HepG2 (cell line): ENCODE data around the gene MAT2A. TPM values are rescaled to one million over a fixed set of nuclear protein-coding genes. Genes with fewer than 3 reads are reported as not detected.
A peak's percentile ranks its signal among the peaks of the same experiment; 100 is the strongest.

ENCODE experiments used
- E2F2 ChIP-seq: sonication (generic); formaldehyde crosslinking; IDR thresholded peaks from 2 replicates; pipeline ENCODE4 v1.4.0; 2020; ENCODE audit warnings: missing genetic modification reagents, borderline replicate concordance
- FUBP1 ChIP-seq: sonication (generic); formaldehyde crosslinking; IDR thresholded peaks from 2 replicates; pipeline ENCODE4 v1.5.1; 2020; ENCODE audit warnings: missing genetic modification reagents, mild to moderate bottlenecking, borderline replicate concordance
- HES4 ChIP-seq: sonication (generic); formaldehyde crosslinking; IDR thresholded peaks from 2 replicates; pipeline ENCODE4 v1.9.0; 2021; ENCODE audit warnings: mild to moderate bottlenecking, missing genetic modification reagents, borderline replicate concordance
- KDM2A ChIP-seq: sonication (generic); formaldehyde crosslinking; IDR thresholded peaks from 2 replicates; pipeline ENCODE4 v1.4.0; 2020; ENCODE audit warnings: low read depth, missing genetic modification reagents, borderline replicate concordance
- KDM6A ChIP-seq: IDR thresholded peaks from 2 replicates; pipeline ENCODE4 v1.6.1; 2016; ENCODE audit warnings: low read depth
- MED8 ChIP-seq: sonication (generic); formaldehyde crosslinking; IDR thresholded peaks from 2 replicates; pipeline ENCODE4 v1.8.1; 2023; ENCODE audit warnings: mild to moderate bottlenecking, missing genetic modification reagents; ENCODE audit not compliant: insufficient replicate concordance
- MNT ChIP-seq: fragments of 450-650 bp; IDR thresholded peaks from 2 replicates; pipeline ENCODE4 v1.6.1; 2016
- NFYC ChIP-seq: IDR thresholded peaks from 2 replicates; pipeline ENCODE4 v1.6.1; 2016; ENCODE audit warnings: missing genetic modification reagents, missing compliant biosample characterization
- RELA ChIP-seq: sonication (generic); formaldehyde crosslinking; IDR thresholded peaks from 2 replicates; pipeline ENCODE4 v1.4.0; 2020; ENCODE audit warnings: missing genetic modification reagents
- REST ChIP-seq, 2 experiments: IDR thresholded peaks; 2 replicates each; pipeline ENCODE4 v1.6.1; 2011 to 2012; ENCODE audit warnings: low read length in 2 of 2, borderline replicate concordance in 1 of 2, low read depth in 1 of 2, mild to moderate bottlenecking in 1 of 2, moderate library complexity in 1 of 2
- SP4 ChIP-seq: sonication (generic); formaldehyde crosslinking; IDR thresholded peaks from 2 replicates; pipeline ENCODE4 v1.8.1; 2023; ENCODE audit warnings: mild to moderate bottlenecking, missing genetic modification reagents
- TCF7 ChIP-seq: sonication (generic); IDR thresholded peaks from 2 replicates; pipeline ENCODE4 v1.6.1; 2016; ENCODE audit warnings: antibody characterized with exemption, low read depth
- ZFP36 ChIP-seq: fragments of 150-350 bp; IDR thresholded peaks from 2 replicates; pipeline ENCODE4 v1.6.1; 2018; ENCODE audit warnings: borderline replicate concordance, low read length, low read depth; ENCODE audit not compliant: partially characterized antibody
- ZKSCAN1 ChIP-seq: fragments of 150-350 bp; IDR thresholded peaks from 2 replicates; pipeline ENCODE4 v1.6.1; 2014; ENCODE audit warnings: low read length
- ZNF362 ChIP-seq: sonication (generic); formaldehyde crosslinking; IDR thresholded peaks from 2 replicates; pipeline ENCODE4 v1.4.0; 2020; ENCODE audit warnings: missing genetic modification reagents, mild to moderate bottlenecking, borderline replicate concordance
- ZNF431 ChIP-seq: sonication (generic); formaldehyde crosslinking; IDR thresholded peaks from 2 replicates; pipeline ENCODE4 v1.9.0; 2022; ENCODE audit warnings: missing genetic modification reagents, low read depth, mild to moderate bottlenecking, borderline replicate concordance
- ZNF766 ChIP-seq: sonication (generic); formaldehyde crosslinking; IDR thresholded peaks from 2 replicates; pipeline ENCODE4 v1.5.0; 2020; ENCODE audit warnings: missing genetic modification reagents, borderline replicate concordance
- ZNF772 ChIP-seq: sonication (generic); formaldehyde crosslinking; IDR thresholded peaks from 2 replicates; pipeline ENCODE4 v1.5.0; 2020; ENCODE audit warnings: mild to moderate bottlenecking, missing genetic modification reagents
- polyA plus RNA-seq, 8 experiments: library from polyadenylated mRNA; depleted of rRNA in 3 of 8; stranded (reverse) in 7 of 8; unstranded in 1 of 8; fragments of >200 nt; fragmentation: Illumina TruSeq in 4 of 8; extraction: Trizol in 4 of 8; gene quantifications; 2 replicates each; pipeline versions ENCODE4 v1.2.1 to v1.2.3, GENCODE V29; 2011 to 2016; ENCODE audit warnings: low read depth in 4 of 8, missing spikeins in 1 of 8, mixed read lengths in 1 of 8; ENCODE audit not compliant: insufficient read depth in 1 of 8
- total RNA-seq, 5 experiments: library from RNA; depleted of rRNA; stranded (reverse); fragments of >200 nt; fragmentation: Illumina TruSeq; extraction: Trizol; gene quantifications; 2 replicates each; pipeline ENCODE4 v1.2.3, GENCODE V29; 2016; ENCODE audit warnings: low read depth in 1 of 5

The MAT2A gene
- total and polyA plus RNA-seq, 2 of the 13 experiments (the other 11 are each of a cell fraction or from before 2014, with no cell fraction given), result 155 to 331 TPM

GRCh38 chr2:85551698-85552678 is 13.0 kb downstream of the MAT2A start (continued):
- no peak for TF ChIP-seq ZNF362 (CRISPR knock-in tag)
- TF ChIP-seq HES4 (CRISPR knock-in tag), result no peak
- no peak for TF ChIP-seq RELA (CRISPR knock-in tag)
- 0 out of 2 replicates have a peak, but pooled peaks have one; percentile 52 for TF ChIP-seq KDM2A (CRISPR knock-in tag)
- TF ChIP-seq ZKSCAN1, result no peak; the same call in 1 of the 2 replicates
- no peak for TF ChIP-seq TCF7
- no peak for TF ChIP-seq ZNF766 (CRISPR knock-in tag)
- TF ChIP-seq MNT, result no peak
- no peak for TF ChIP-seq KDM6A
- TF ChIP-seq FUBP1 (CRISPR knock-in tag), result no peak
- TF ChIP-seq NFYC (CRISPR knock-in tag), result no peak
- TF ChIP-seq MED8 (CRISPR knock-in tag), result no peak
- peak; percentile 51; the same call in 1 of the 2 replicates for TF ChIP-seq SP4 (CRISPR knock-in tag)
- peak; percentile 77; the same call in 1 of the 2 replicates for TF ChIP-seq ZNF772 (CRISPR knock-in tag)
- TF ChIP-seq REST (IDR thresholded peaks at IDR 0.05; ENCODE audit: borderline replicate concordance in 1 of 2, low read depth in 1 of 2, low read length in 2 of 2), result no peak
- TF ChIP-seq ZNF431, result no peak
- TF ChIP-seq E2F2, result no peak
- no peak for TF ChIP-seq ZFP36
